Measurements from ENCODE around the gene DNPEP.

DNPEP gene

GRCh38 chr2:219356834-219357233 lies 30.9 kb downstream of the DNPEP start:
- DNase-seq, result no peak

DNA sequence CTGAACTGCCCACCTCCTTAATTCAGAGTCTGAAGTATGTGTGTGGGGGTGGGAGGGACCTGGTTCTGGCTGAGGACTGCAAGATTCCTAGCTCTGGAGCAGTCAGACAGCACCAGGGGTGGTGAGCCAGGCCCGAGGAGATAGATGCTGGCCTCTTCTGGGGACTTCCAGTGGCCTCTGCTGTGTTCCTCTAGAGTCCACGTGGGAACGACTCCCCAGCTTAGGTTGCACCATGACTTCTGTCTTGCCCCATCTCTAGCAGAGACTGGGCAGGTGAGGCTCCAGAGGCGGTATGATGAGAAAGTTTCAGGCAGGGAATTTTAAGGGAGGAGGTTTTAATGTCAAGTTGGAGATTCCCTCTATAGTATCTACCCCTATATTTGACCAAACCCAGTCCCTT lies 33.1 kb downstream of the DNPEP start:
- no peak for DNase-seq

- no peak for DNase-seq
These were observed 34.6 kb downstream of the DNPEP start for GRCh38 chr2:219353129-219353528.

DNA sequence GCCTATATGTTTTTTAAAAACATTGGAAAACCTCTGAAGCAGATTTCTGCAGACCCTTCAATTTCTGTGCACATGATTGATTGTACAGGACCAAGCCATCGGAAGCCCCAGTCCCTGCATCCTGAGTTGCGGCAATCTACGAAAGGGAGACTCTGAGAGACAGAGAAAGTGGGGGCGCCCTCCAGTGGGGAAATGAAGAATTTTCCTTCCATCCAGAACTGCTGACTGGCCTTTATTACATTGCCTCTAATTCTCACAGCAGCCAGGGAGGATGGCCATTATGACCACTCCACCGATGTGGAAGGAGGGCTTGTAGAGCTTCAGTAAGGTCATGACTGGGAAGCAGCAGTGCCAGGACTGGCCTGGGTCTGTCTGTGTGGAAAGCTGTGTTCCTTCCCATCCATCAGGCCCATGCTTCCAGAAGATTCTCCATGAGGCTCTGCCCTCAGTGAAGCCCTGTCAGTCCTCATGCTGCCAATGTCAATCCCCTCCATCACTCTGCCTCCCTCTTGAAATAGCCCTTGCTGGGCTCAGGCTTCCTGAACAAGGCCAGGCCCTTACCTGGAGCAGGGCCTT lies 35.2 kb downstream of the DNPEP start:
- DNase-seq, result peak; percentile 51

DNA sequence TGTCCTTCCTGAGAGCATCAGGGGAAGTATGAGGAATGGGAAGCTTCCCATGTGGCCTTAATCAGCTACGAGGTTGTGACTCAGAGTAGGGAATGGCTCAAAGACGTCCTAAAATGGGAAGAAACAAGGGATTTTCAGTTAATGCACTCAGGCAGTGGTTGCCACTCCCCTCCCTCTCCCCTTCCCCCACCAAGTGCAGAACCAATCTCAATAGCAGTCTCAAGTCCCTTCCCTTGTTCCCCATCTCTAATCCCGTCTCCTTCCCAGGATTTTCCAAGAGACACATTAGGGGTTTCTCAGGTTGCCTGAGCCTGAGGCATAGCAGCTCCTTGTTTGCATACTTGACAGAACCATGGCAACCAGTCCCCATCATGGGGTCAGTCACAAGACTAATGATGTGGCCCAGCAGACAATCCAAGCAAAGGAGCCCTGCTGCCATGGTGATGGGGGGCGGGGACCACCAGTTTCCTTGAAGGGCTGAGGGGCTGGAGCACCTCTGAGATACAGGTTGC lies 36.9 kb downstream of the DNPEP start:
- DNase-seq, result no peak

GRCh38 chr2:219350215-219350614 lies 37.5 kb downstream of the DNPEP start:
- DNase-seq, result no peak

GRCh38 chr2:219344751-219345430 lies 42.8 kb downstream of the DNPEP start:
- no peak for DNase-seq

- DNase-seq, result no peak
These were observed 52.3 kb downstream of the DNPEP start for GRCh38 chr2:219335373-219335786.

GRCh38 chr2:219334076-219334475 lies 53.6 kb downstream of the DNPEP start:
- DNase-seq, result no peak

DNA sequence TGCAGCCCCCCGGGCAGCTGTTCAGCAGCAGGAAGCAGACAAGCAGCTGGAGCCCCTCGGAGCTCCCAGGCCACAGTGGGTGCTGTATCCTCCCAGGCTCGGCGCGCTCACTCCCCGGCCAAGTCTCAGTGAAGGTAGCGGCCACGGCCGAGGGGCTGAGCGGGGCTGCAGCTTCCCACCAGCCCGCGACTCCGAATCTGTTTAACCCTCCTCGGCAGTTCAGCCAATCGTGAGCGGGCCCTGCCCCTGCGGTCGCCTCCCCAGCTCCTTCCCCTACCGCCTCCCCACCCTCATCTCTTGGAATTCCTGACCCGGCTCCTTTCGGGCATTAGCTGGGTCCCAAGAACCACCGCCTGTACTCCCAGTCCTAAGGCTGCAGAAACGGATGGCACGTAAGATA lies 55.2 kb downstream of the DNPEP start, which contains the start of gene RESP18:
Gene RESP18 (minus strand): TSS at position 203 of the 400 bp plus-strand sequence.
- DNase-seq, result no peak

DNA sequence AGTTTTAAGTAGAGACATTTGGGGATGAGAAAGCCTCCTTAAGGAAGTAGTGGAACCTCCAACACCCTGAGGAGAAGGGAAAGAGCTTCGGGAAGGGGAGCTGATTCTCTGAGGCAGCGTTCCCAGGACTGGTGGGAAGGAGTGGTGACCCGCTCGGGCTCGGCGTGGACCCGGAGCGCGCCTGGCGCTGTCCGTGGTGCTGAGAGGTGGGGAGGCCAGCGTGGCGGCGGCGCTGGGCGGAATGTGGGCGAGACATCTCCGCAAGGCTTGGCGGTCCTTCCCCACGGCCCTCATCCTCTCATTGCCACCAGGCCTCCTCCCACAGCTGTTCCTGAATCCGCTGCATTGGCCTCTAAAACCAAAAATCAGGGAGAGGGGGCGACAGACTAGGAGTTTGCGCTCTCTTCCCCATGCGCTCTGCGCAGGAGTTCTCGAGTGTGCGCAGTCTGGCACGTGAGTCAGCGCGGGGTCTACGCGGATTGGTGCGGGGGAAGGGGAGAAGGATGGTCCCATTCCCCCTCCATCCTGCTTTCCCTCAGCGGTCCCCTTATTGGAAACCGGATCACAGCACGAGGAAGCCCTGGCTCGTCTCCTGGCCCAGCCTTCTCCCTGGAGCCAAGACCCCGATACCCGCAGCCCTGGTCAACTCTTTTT lies 56.0 kb downstream of the DNPEP start:
- DNase-seq, result no peak

DNA sequence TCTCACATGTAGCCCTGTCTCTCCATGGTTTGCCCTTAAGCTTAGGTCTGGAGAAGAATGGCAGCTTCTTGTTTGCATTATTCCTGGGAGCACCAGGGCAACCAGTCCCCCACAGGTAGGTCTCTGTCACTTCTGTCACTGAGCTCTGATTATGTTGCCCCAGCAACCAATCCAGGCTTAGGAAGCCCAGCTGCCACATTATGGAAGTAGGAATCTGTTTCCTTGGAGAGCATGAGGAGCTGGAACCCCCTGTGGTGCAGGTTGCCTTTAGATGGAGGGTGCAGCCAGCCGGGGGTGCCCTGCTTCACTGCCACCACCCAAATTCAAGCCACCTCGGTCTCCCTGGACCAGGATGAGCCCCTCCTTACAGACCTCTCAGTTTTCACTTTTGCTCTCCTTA lies 60.0 kb downstream of the DNPEP start:
- no peak for DNase-seq

DNA sequence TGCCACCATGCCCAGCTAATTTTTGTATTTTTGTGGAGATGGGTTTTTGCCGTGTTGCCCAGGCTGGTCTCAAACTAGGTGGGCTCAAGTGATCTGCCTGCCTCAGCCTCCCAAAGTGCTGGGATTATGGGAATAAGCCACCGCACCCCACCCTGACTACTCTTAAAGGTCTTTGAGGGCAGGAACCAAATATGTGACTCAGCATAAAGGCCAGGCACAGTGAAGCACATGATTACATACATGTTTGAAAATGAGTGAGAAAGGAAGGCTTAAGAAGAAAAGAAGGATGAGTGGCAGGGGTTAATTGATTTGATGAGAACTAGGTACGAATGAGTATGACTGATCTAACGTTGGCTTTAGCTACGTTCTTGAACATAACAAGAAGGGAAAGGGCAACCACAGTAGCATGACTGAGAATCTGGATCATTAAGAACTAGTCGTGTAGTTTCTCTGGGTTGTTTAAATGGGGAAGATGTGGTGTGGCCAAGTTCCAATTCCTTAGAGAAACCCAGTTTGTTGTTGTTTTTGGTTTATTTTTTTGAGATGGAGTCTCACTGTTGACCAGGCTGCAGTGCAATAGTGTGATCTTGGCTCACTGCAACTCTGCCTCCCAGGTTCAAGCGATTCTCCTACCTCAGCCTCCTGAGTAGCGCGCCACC lies 61.9 kb downstream of the DNPEP start:
- no peak for DNase-seq

DNA sequence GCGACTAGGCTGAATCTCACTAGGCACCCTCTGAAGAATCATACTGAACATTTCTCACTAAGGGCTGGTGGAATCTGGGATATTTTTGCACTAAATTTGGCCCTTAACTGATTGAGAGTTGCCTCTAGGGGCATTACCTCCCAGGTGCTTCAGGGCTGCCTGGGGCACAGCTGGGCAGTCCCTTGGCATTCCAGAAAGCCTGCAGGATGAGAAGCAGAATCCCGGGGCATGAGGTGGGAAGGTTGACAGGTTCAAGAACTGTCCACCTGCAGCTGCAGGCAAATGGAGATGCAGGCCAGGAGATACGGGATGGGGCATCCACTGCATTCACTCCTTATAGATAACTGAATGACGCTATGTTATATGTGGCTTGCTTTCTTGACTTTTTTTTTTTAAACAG lies 62.6 kb downstream of the DNPEP start:
- no peak for DNase-seq

- DNase-seq, result no peak
These were observed 64.3 kb downstream of the DNPEP start for GRCh38 chr2:219323434-219323833.
